ENCODE data around the gene EPS8L3. TPM values are rescaled to one million over a fixed set of nuclear protein-coding genes. Genes with fewer than 3 reads are reported as not detected.

EPS8L3 gene
- total and polyA plus RNA-seq, 2 of the 4 experiments (the other 2 are of a cell fraction): not detected

GRCh38 chr1:109759513-109760334 lies 4.0 kb downstream of the EPS8L3 start (continued):
- TF ChIP-seq FOS (IDR thresholded peaks at IDR 0.05; ENCODE audit: low read depth, low read length): no peak

GRCh38 chr1:109757936-109758786 lies 5.6 kb downstream of the EPS8L3 start:
- Histone ChIP-seq H2BK15ac (ENCODE audit: low read depth, low read length) (no peak overlapping the region), H2BK20ac (ENCODE audit: low read depth, low read length) (no peak overlapping the region), H3K4me1 (ENCODE audit: control insufficient read depth, insufficient read depth, low read length) (peaks cover 6% of the 10 kb centered on the region), H3K56ac (ENCODE audit: extremely low read depth, insufficient read depth, low read length) (no peak overlapping the region), H2BK5ac (ENCODE audit: low read depth, low read length, poor library complexity, severe bottlenecking) (no peak overlapping the region), H3K18ac (ENCODE audit: low read depth, low read length) (no peak overlapping the region), H3K9me1 (ENCODE audit: insufficient read depth, low read length) (peaks cover 8% of the 10 kb centered on the region), H3K36me3 (ENCODE audit: control insufficient read depth, insufficient read depth, low read length) (no peaks in the 10 kb centered on the region), H4K8ac (ENCODE audit: low read depth in 2 of 2, low read length in 2 of 2) (no peak overlapping the region), H2AFZ (replicated peaks; ENCODE audit: low read length, poor library complexity) (peak overlapping the region; percentile 14), H3K9ac (ENCODE audit: low read depth, low read length) (no peak overlapping the region), H3K9me3 (ENCODE audit: control insufficient read depth, insufficient read depth, low read length) (no peaks in the 10 kb centered on the region), H3K4me2 (ENCODE audit: low read depth, low read length) (no peak overlapping the region), H4K91ac (ENCODE audit: insufficient read depth, low read depth, low read length) (no peak overlapping the region), H3K23ac (ENCODE audit: low read depth, low read length) (no peak overlapping the region), H3K4me3 (ENCODE audit: insufficient read depth, low read depth, low read length) (no peak overlapping the region), H2AK9ac (replicated peaks; ENCODE audit: low read depth, low read length, poor library complexity) (peak overlapping the region; percentile 50), H2BK120ac (ENCODE audit: low read depth, low read length) (no peak overlapping the region), H4K5ac (ENCODE audit: low read depth, low read length) (no peak overlapping the region), H4K20me1 (ENCODE audit: insufficient read depth, low read length) (no peaks in the 10 kb centered on the region), H2AK5ac (ENCODE audit: low read depth, low read length) (no peak overlapping the region), H3K14ac (replicated peaks; ENCODE audit: low read depth, low read length) (no peak overlapping the region), H3K27ac (ENCODE audit: insufficient read depth, low read length) (no peak overlapping the region), H3K27me3 (ENCODE audit: control insufficient read depth, insufficient read depth, low read length) (peaks cover 4% of the 10 kb centered on the region; the same call in 1 of the 2 replicates), H3K79me1 (ENCODE audit: low read depth in 1 of 2, low read length in 2 of 2) (no peaks in the 10 kb centered on the region), H3K4ac (ENCODE audit: low read depth, low read length) (no peak overlapping the region)
- ChIA-PET POLR2A (ENCODE audit: unreplicated experiment) (no interaction called here), CTCF (no interaction called here)
- no TSS peak for BruUV-seq (replicated peaks)
- no peak for ATAC-seq (ENCODE audit: low read depth)
- no peak for DNase-seq
- dilution Hi-C loops (cut with HindIII; ENCODE audit: low sequenced_read_pairs, unreplicated experiment) (no loop called here), intact Hi-C loops (cut with micrococcal nuclease) (no loop called here), in situ Hi-C loops (cut with MboI; ENCODE audit: low sequenced_read_pairs) (no loop called here)
- 100% methylated on average over 1 of the region's 13 CpGs; no CpG with 5 or more reads in 1 of the 2 experiments for WGBS, 2 experiments (ENCODE audit: extremely low coverage in 2 of 2, insufficient read length in 1 of 2)
- TF ChIP-seq, protein P1, sequence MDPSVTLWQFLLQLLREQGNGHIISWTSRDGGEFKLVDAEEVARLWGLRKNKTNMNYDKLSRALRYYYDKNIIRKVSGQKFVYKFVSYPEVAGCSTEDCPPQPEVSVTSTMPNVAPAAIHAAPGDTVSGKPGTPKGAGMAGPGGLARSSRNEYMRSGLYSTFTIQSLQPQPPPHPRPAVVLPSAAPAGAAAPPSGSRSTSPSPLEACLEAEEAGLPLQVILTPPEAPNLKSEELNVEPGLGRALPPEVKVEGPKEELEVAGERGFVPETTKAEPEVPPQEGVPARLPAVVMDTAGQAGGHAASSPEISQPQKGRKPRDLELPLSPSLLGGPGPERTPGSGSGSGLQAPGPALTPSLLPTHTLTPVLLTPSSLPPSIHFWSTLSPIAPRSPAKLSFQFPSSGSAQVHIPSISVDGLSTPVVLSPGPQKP (IDR thresholded peaks at IDR 0.05; ENCODE audit: borderline replicate concordance, low read depth, low read length): no peak
- TF ChIP-seq, protein P2, sequence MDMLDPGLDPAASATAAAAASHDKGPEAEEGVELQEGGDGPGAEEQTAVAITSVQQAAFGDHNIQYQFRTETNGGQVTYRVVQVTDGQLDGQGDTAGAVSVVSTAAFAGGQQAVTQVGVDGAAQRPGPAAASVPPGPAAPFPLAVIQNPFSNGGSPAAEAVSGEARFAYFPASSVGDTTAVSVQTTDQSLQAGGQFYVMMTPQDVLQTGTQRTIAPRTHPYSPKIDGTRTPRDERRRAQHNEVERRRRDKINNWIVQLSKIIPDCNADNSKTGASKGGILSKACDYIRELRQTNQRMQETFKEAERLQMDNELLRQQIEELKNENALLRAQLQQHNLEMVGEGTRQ (IDR thresholded peaks at IDR 0.05; ENCODE audit: low read depth, low read length): no peak
- no peak for TF ChIP-seq CHD1 (IDR thresholded peaks at IDR 0.05; ENCODE audit: low read depth, low read length)
- TF ChIP-seq SMC3 (IDR thresholded peaks at IDR 0.05; ENCODE audit: low read depth, low read length): no peak
- TF ChIP-seq MAZ (IDR thresholded peaks at IDR 0.05; ENCODE audit: borderline replicate concordance, low read depth, low read length): no peak
- no peak for TF ChIP-seq MXI1 (IDR thresholded peaks at IDR 0.05; ENCODE audit: borderline replicate concordance, low read depth, low read length)
- TF ChIP-seq POLR2A (IDR thresholded peaks at IDR 0.05; ENCODE audit: low read depth, low read length): no peak
- TF ChIP-seq BHLHE40 (IDR thresholded peaks at IDR 0.05; ENCODE audit: low read depth, low read length): no peak
- TF ChIP-seq RAD21 (IDR thresholded peaks at IDR 0.05; ENCODE audit: low read length): no peak
- no peak for TF ChIP-seq FOS (IDR thresholded peaks at IDR 0.05; ENCODE audit: low read depth, low read length)
- TF ChIP-seq RFX5 (IDR thresholded peaks at IDR 0.05; ENCODE audit: low read depth, low read length): no peak
- no peak for TF ChIP-seq NFE2L2 (IDR thresholded peaks at IDR 0.05; ENCODE audit: low read depth, low read length)
- TF ChIP-seq CEBPB (IDR thresholded peaks at IDR 0.05; ENCODE audit: low read depth, low read length): no peak

All from IMR-90 (cell line).